HEK293 (cell line): ENCODE results near the gene WBP2NL.
A peak's percentile ranks its signal among the peaks of the same experiment; 100 is the strongest.

ENCODE experiments used
- CTCF ChIA-PET: fragments of 350-600 bp; formaldehyde crosslinking; extraction: SDS; loops from one replicate; lab custom pipeline; 2021; ENCODE audit warnings: antibody characterized with exemption; lab: Yijun Ruan, JAX
- POLR2A ChIA-PET: fragments of 300-600 bp; formaldehyde crosslinking; extraction: SDS; loops from one replicate; lab custom pipeline; 2020; ENCODE audit warnings: antibody characterized with exemption, inconsistent platforms; lab: Yijun Ruan, JAX
- H3K27ac ChIP-seq: fragments of 200-500 bp; sonication (Bioruptor generic); 2 replicates; pipeline ENCODE4 v1.5.1; 2014; ENCODE audit warnings: low read depth, low read length, control low read depth, inconsistent platforms; ENCODE audit errors: extremely low read depth
- H3K36me3 ChIP-seq, 2 experiments: fragments of 200-500 bp in 1 of 2; sonication (Bioruptor generic) in 1 of 2; 1 replicate in 1 of 2; 2 replicates in 1 of 2; pipeline ENCODE4 v1.5.1; 2014 to 2017; ENCODE audit warnings: inconsistent platforms in 2 of 2, low read length in 2 of 2; ENCODE audit not compliant: control insufficient read depth in 2 of 2, insufficient read depth in 1 of 2
- H3K4me1 ChIP-seq: fragments of 200-500 bp; sonication (Bioruptor generic); 2 replicates; pipeline ENCODE4 v1.5.1; 2014; ENCODE audit warnings: mild to moderate bottlenecking, low read length, inconsistent platforms; ENCODE audit not compliant: control insufficient read depth, insufficient read depth
- H3K4me3 ChIP-seq: 2 replicates; pipeline ENCODE4 v1.5.1; 2011; ENCODE audit warnings: low read depth, mild to moderate bottlenecking, control low read depth, low read length, moderate library complexity
- H3K9me3 ChIP-seq: fragments of 200-500 bp; sonication (Bioruptor generic); 2 replicates; pipeline ENCODE4 v1.5.1; 2014; ENCODE audit warnings: low read depth, low read length, inconsistent platforms; ENCODE audit not compliant: control insufficient read depth, insufficient read depth
- BCL11B ChIP-seq: fragments of 450-650 bp; formaldehyde crosslinking; IDR thresholded peaks from 2 replicates; pipeline ENCODE4 v1.5.1; 2016; ENCODE audit warnings: low read depth, missing biosample characterization, missing genetic modification characterization
- GLI2 ChIP-seq: fragments of 450-650 bp; formaldehyde crosslinking; IDR thresholded peaks from 2 replicates; pipeline ENCODE4; 2017; ENCODE audit warnings: missing biosample characterization, missing genetic modification characterization, low read depth, borderline replicate concordance
- GLIS2 ChIP-seq: fragments of 450-650 bp; formaldehyde crosslinking; IDR thresholded peaks from 2 replicates; pipeline ENCODE4 v1.5.1; 2016; ENCODE audit warnings: missing biosample characterization, missing genetic modification characterization
- KLF16 ChIP-seq: fragments of 450-650 bp; formaldehyde crosslinking; IDR thresholded peaks from 2 replicates; pipeline ENCODE4 v1.5.1; 2017; ENCODE audit warnings: missing biosample characterization, missing genetic modification characterization
- PRDM1 ChIP-seq: fragments of 450-650 bp; formaldehyde crosslinking; IDR thresholded peaks from 2 replicates; pipeline ENCODE4; 2016; ENCODE audit warnings: missing biosample characterization, missing genetic modification characterization
- RBAK ChIP-seq: fragments of 450-650 bp; formaldehyde crosslinking; IDR thresholded peaks from 2 replicates; pipeline ENCODE4 v1.5.1; 2016; ENCODE audit warnings: missing biosample characterization, missing genetic modification characterization
- SCRT1 ChIP-seq: fragments of 450-650 bp; formaldehyde crosslinking; IDR thresholded peaks from 2 replicates; pipeline ENCODE4 v1.5.1; 2016; ENCODE audit warnings: missing biosample characterization, missing genetic modification characterization, borderline replicate concordance
- ZBTB8A ChIP-seq: fragments of 450-650 bp; formaldehyde crosslinking; IDR thresholded peaks from 2 replicates; pipeline ENCODE4 v1.5.1; 2016; ENCODE audit warnings: missing biosample characterization, missing genetic modification characterization
- ZEB2 ChIP-seq: fragments of 450-650 bp; formaldehyde crosslinking; IDR thresholded peaks from 2 replicates; pipeline ENCODE4 v1.5.1; 2016; ENCODE audit warnings: missing biosample characterization, missing genetic modification characterization
- ZIC2 ChIP-seq: fragments of 450-650 bp; formaldehyde crosslinking; IDR thresholded peaks from 2 replicates; pipeline ENCODE4 v1.5.1; 2016; ENCODE audit warnings: missing biosample characterization, missing genetic modification characterization
- ZNF138 ChIP-seq: fragments of 450-650 bp; formaldehyde crosslinking; IDR thresholded peaks from 2 replicates; pipeline ENCODE4 v1.5.1; 2016; ENCODE audit warnings: missing biosample characterization, missing genetic modification characterization, borderline replicate concordance
- ZNF169 ChIP-seq: fragments of 450-650 bp; formaldehyde crosslinking; IDR thresholded peaks from 2 replicates; pipeline ENCODE4 v1.5.1; 2016; ENCODE audit warnings: missing biosample characterization, missing genetic modification characterization
- ZNF184 ChIP-seq: fragments of 450-650 bp; IDR thresholded peaks from 2 replicates; pipeline ENCODE4 v1.5.1; 2018; ENCODE audit warnings: missing biosample characterization, mild to moderate bottlenecking, missing genetic modification characterization
- ZNF2 ChIP-seq: fragments of 450-650 bp; formaldehyde crosslinking; IDR thresholded peaks from 2 replicates; pipeline ENCODE4 v1.5.1; 2016; ENCODE audit warnings: missing biosample characterization, missing genetic modification characterization
- ZNF214 ChIP-seq: fragments of 450-650 bp; formaldehyde crosslinking; IDR thresholded peaks from 2 replicates; pipeline ENCODE4 v1.5.1; 2017; ENCODE audit warnings: missing biosample characterization, mild to moderate bottlenecking, missing genetic modification characterization, borderline replicate concordance
- ZNF266 ChIP-seq: fragments of 450-650 bp; formaldehyde crosslinking; IDR thresholded peaks from 2 replicates; pipeline ENCODE4 v1.5.1; 2016; ENCODE audit warnings: missing biosample characterization, missing genetic modification characterization, low read depth
- ZNF335 ChIP-seq: fragments of 450-650 bp; formaldehyde crosslinking; conservative IDR thresholded peaks from 2 replicates; pipeline ENCODE4 v1.5.1; 2016; ENCODE audit warnings: missing biosample characterization, missing genetic modification characterization
- ZNF350 ChIP-seq: fragments of 450-650 bp; formaldehyde crosslinking; IDR thresholded peaks from 2 replicates; pipeline ENCODE4 v1.5.0; 2017; ENCODE audit warnings: missing biosample characterization, mild to moderate bottlenecking, missing genetic modification characterization
- ZNF37A ChIP-seq: fragments of 450-650 bp; IDR thresholded peaks from 2 replicates; pipeline ENCODE4 v1.5.1; 2018; ENCODE audit warnings: missing biosample characterization, missing genetic modification characterization
- ZNF404 ChIP-seq: fragments of 450-650 bp; formaldehyde crosslinking; IDR thresholded peaks from 2 replicates; pipeline ENCODE4 v1.5.1; 2017; ENCODE audit warnings: missing biosample characterization, missing genetic modification characterization
- ZNF416 ChIP-seq: fragments of 450-650 bp; formaldehyde crosslinking; IDR thresholded peaks from 2 replicates; pipeline ENCODE4 v1.5.1; 2016; ENCODE audit warnings: missing biosample characterization, missing genetic modification characterization
- ZNF548 ChIP-seq: fragments of 450-650 bp; formaldehyde crosslinking; IDR thresholded peaks from 2 replicates; pipeline ENCODE4 v1.5.1; 2016; ENCODE audit warnings: missing biosample characterization, missing genetic modification characterization
- ZNF664 ChIP-seq: fragments of 450-650 bp; formaldehyde crosslinking; IDR thresholded peaks from 2 replicates; pipeline ENCODE4 v1.5.1; 2016; ENCODE audit warnings: missing biosample characterization, missing genetic modification characterization
- ZNF707 ChIP-seq: fragments of 450-650 bp; formaldehyde crosslinking; IDR thresholded peaks from 2 replicates; pipeline ENCODE4 v1.5.1; 2016; ENCODE audit warnings: missing biosample characterization, missing genetic modification characterization
- ZNF747 ChIP-seq: fragments of 450-650 bp; formaldehyde crosslinking; IDR thresholded peaks from 2 replicates; pipeline ENCODE4 v1.5.1; 2016; ENCODE audit warnings: missing biosample characterization, missing genetic modification characterization
- TF ChIP-seq, protein P1 (sequence below): fragments of 450-650 bp; formaldehyde crosslinking; IDR thresholded peaks from 2 replicates; pipeline ENCODE4 v1.5.1; 2016; ENCODE audit warnings: missing biosample characterization, missing genetic modification characterization
- TF ChIP-seq, protein P2 (sequence below): fragments of 450-650 bp; formaldehyde crosslinking; IDR thresholded peaks from 2 replicates; pipeline ENCODE4; 2016; ENCODE audit warnings: missing biosample characterization, missing genetic modification characterization
- TF ChIP-seq, protein P3 (sequence below): fragments of 450-650 bp; formaldehyde crosslinking; IDR thresholded peaks from 2 replicates; pipeline ENCODE4 v1.5.1; 2016; ENCODE audit warnings: missing biosample characterization, missing genetic modification characterization, borderline replicate concordance
- TF ChIP-seq, protein P4 (sequence below): fragments of 450-650 bp; formaldehyde crosslinking; IDR thresholded peaks from 2 replicates; pipeline ENCODE4 v1.5.1; 2016; ENCODE audit warnings: missing biosample characterization, missing genetic modification characterization
- TF ChIP-seq, protein P5 (sequence below): fragments of 450-650 bp; formaldehyde crosslinking; IDR thresholded peaks from 2 replicates; pipeline ENCODE4 v1.5.1; 2017; ENCODE audit warnings: missing biosample characterization, missing genetic modification characterization
- TF ChIP-seq, protein P6 (sequence below): fragments of 450-650 bp; formaldehyde crosslinking; optimal IDR thresholded peaks from 2 replicates; pipeline ENCODE3; 2016; ENCODE audit warnings: missing biosample characterization, mild to moderate bottlenecking, missing genetic modification characterization

Gene WBP2NL

DNA sequence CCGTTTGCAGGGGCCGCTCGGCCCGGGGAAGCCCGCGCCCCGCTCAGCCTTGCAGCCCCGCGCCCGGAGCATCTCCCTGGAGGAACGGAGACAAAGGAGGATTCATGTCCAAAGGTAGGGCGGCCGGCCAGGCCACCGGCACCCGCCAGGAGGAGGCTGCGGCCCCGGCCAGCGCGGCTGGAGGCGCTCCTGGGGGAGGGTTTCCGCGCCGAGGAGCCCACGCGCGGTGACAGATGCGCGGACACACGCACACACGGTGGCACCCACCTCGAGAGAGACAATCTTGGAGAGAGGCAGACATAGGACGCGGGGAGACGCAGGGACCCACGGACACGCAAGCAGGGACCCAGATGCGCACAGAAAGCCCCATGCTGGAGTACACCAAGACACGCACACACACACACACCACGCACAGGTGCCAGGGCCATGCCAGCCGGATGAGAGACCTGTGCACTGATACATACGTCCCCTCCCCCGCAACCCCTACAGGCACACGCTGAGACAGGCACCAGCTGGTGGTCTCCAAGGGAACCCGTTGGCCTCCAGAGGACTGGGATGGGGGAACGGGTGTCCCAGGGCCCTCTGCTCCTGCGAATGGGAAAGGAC lies 21.5 kb upstream of the WBP2NL start:
- ChIA-PET POLR2A (no interaction called here), CTCF (no interaction called here)
- Histone ChIP-seq H3K27ac (no peak overlapping the region; the same call in 1 of the 2 replicates), H3K4me3 (peak overlapping the region; percentile 34), H3K4me1 (peaks cover 3% of the 10 kb centered on the region; the same call in 1 of the 2 replicates), H3K9me3 (no peaks in the 10 kb centered on the region), H3K36me3 (no peaks in the 10 kb centered on the region)
- TF ChIP-seq ZNF266 (tag by site-specific recombination): no peak
- no peak for TF ChIP-seq GLI2 (tag by site-specific recombination)
- no peak for TF ChIP-seq ZNF214
- TF ChIP-seq ZNF747 (tag by site-specific recombination): no peak
- TF ChIP-seq ZNF37A (tag by site-specific recombination): no peak
- no peak for TF ChIP-seq PRDM1
- TF ChIP-seq ZNF548 (tag by site-specific recombination): no peak
- TF ChIP-seq, protein P1, sequence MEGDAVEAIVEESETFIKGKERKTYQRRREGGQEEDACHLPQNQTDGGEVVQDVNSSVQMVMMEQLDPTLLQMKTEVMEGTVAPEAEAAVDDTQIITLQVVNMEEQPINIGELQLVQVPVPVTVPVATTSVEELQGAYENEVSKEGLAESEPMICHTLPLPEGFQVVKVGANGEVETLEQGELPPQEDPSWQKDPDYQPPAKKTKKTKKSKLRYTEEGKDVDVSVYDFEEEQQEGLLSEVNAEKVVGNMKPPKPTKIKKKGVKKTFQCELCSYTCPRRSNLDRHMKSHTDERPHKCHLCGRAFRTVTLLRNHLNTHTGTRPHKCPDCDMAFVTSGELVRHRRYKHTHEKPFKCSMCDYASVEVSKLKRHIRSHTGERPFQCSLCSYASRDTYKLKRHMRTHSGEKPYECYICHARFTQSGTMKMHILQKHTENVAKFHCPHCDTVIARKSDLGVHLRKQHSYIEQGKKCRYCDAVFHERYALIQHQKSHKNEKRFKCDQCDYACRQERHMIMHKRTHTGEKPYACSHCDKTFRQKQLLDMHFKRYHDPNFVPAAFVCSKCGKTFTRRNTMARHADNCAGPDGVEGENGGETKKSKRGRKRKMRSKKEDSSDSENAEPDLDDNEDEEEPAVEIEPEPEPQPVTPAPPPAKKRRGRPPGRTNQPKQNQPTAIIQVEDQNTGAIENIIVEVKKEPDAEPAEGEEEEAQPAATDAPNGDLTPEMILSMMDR (tag by site-specific recombination): 0 out of 2 replicates have a peak, but pooled peaks have one; percentile 30
- TF ChIP-seq GLIS2 (tag by site-specific recombination): peak; percentile 70
- peak; percentile 50; the same call in 1 of the 2 replicates for TF ChIP-seq ZNF2 (tag by site-specific recombination)
- TF ChIP-seq ZNF184: no peak
- no peak for TF ChIP-seq ZNF404
- TF ChIP-seq ZBTB8A (tag by site-specific recombination): no peak
- TF ChIP-seq SCRT1 (tag by site-specific recombination): no peak
- TF ChIP-seq, protein P2, sequence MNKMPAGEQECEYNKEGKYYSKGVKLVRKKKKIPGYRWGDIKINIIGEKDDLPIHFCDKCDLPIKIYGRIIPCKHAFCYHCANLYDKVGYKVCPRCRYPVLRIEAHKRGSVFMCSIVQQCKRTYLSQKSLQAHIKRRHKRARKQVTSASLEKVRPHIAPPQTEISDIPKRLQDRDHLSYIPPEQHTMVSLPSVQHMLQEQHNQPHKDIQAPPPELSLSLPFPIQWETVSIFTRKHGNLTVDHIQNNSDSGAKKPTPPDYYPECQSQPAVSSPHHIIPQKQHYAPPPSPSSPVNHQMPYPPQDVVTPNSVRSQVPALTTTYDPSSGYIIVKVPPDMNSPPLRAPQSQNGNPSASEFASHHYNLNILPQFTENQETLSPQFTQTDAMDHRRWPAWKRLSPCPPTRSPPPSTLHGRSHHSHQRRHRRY (tag by site-specific recombination): no peak
- no peak for TF ChIP-seq ZNF169 (tag by site-specific recombination)
- no peak for TF ChIP-seq KLF16 (tag by site-specific recombination)
- no peak for TF ChIP-seq ZNF416 (tag by site-specific recombination)
- TF ChIP-seq, protein P3, sequence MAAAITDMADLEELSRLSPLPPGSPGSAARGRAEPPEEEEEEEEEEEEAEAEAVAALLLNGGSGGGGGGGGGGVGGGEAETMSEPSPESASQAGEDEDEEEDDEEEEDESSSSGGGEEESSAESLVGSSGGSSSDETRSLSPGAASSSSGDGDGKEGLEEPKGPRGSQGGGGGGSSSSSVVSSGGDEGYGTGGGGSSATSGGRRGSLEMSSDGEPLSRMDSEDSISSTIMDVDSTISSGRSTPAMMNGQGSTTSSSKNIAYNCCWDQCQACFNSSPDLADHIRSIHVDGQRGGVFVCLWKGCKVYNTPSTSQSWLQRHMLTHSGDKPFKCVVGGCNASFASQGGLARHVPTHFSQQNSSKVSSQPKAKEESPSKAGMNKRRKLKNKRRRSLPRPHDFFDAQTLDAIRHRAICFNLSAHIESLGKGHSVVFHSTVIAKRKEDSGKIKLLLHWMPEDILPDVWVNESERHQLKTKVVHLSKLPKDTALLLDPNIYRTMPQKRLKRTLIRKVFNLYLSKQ (tag by site-specific recombination): no peak
- TF ChIP-seq BCL11B (tag by site-specific recombination): no peak
- no peak for TF ChIP-seq ZNF350 (tag by site-specific recombination)
- TF ChIP-seq, protein P4, sequence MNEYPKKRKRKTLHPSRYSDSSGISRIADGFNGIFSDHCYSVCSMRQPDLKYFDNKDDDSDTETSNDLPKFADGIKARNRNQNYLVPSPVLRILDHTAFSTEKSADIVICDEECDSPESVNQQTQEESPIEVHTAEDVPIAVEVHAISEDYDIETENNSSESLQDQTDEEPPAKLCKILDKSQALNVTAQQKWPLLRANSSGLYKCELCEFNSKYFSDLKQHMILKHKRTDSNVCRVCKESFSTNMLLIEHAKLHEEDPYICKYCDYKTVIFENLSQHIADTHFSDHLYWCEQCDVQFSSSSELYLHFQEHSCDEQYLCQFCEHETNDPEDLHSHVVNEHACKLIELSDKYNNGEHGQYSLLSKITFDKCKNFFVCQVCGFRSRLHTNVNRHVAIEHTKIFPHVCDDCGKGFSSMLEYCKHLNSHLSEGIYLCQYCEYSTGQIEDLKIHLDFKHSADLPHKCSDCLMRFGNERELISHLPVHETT (tag by site-specific recombination): no peak
- no peak for TF ChIP-seq ZNF138 (tag by site-specific recombination)
- TF ChIP-seq ZNF664 (tag by site-specific recombination): no peak
- TF ChIP-seq ZNF335 (tag by site-specific recombination): peak; percentile 21
- TF ChIP-seq ZEB2 (tag by site-specific recombination): no peak
- TF ChIP-seq ZIC2 (tag by site-specific recombination): peak; percentile 41; the same call in 1 of the 2 replicates
- TF ChIP-seq, protein P5, sequence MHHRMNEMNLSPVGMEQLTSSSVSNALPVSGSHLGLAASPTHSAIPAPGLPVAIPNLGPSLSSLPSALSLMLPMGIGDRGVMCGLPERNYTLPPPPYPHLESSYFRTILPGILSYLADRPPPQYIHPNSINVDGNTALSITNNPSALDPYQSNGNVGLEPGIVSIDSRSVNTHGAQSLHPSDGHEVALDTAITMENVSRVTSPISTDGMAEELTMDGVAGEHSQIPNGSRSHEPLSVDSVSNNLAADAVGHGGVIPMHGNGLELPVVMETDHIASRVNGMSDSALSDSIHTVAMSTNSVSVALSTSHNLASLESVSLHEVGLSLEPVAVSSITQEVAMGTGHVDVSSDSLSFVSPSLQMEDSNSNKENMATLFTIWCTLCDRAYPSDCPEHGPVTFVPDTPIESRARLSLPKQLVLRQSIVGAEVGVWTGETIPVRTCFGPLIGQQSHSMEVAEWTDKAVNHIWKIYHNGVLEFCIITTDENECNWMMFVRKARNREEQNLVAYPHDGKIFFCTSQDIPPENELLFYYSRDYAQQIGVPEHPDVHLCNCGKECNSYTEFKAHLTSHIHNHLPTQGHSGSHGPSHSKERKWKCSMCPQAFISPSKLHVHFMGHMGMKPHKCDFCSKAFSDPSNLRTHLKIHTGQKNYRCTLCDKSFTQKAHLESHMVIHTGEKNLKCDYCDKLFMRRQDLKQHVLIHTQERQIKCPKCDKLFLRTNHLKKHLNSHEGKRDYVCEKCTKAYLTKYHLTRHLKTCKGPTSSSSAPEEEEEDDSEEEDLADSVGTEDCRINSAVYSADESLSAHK (tag by site-specific recombination): no peak
- no peak for TF ChIP-seq RBAK (tag by site-specific recombination)
- TF ChIP-seq, protein P6, sequence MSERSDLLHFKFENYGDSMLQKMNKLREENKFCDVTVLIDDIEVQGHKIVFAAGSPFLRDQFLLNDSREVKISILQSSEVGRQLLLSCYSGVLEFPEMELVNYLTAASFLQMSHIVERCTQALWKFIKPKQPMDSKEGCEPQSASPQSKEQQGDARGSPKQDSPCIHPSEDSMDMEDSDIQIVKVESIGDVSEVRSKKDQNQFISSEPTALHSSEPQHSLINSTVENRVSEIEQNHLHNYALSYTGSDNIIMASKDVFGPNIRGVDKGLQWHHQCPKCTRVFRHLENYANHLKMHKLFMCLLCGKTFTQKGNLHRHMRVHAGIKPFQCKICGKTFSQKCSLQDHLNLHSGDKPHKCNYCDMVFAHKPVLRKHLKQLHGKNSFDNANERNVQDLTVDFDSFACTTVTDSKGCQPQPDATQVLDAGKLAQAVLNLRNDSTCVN (tag by site-specific recombination): peak; percentile 46
- no peak for TF ChIP-seq ZNF707 (tag by site-specific recombination)
